Progenitor cell of endocrine pancreas (in vitro differentiated cells): ENCODE data around the gene MORC3. TPM values are rescaled to one million over a fixed set of nuclear protein-coding genes. Genes with fewer than 3 reads are reported as not detected.
A peak's percentile ranks its signal among the peaks of the same experiment; 100 is the strongest.
"Not testable (repeated sequence)": the region's sequence is repeated elsewhere in the genome, so short reads cannot be mapped to it uniquely, and the experiment has no call there.

Experiments used
- DNase-seq: peaks from one replicate; pipeline ENCODE4 v3.0.0; 2021; ENCODE audit warnings: low spot score; ENCODE audit not compliant: unreplicated experiment
- H3K27ac Mint-ChIP-seq: 2 replicates; pipeline ENCODE4 v1.8.0; 2021; ENCODE audit warnings: mild to moderate bottlenecking, moderate library complexity, mixed read lengths
- H3K27me3 Mint-ChIP-seq: 2 replicates; pipeline ENCODE4 v1.8.0; 2021; ENCODE audit warnings: mixed read lengths
- H3K36me3 Mint-ChIP-seq: 2 replicates; pipeline ENCODE4 v1.8.0; 2022; ENCODE audit warnings: mixed read lengths; ENCODE audit not compliant: insufficient read depth
- H3K4me1 Mint-ChIP-seq: 2 replicates; pipeline ENCODE4 v1.8.0; 2021; ENCODE audit warnings: low read depth, mixed read lengths
- H3K4me3 Mint-ChIP-seq: 2 replicates; pipeline ENCODE4 v1.8.0; 2021; ENCODE audit warnings: low read depth, mild to moderate bottlenecking, moderate library complexity, mixed read lengths
- H3K9me3 Mint-ChIP-seq: 2 replicates; pipeline ENCODE4 v1.8.0; 2021; ENCODE audit warnings: low read depth, mixed read lengths
- CTCF ChIP-seq: fragments of 200-600 bp; sonication (generic); IDR thresholded peaks from one replicate; pipeline ENCODE4 v1.5.0; 2021; ENCODE audit warnings: antibody characterized with exemption, mild to moderate bottlenecking; ENCODE audit not compliant: unreplicated experiment
- total RNA-seq: library from RNA; stranded (reverse); gene quantifications from 2 replicates; pipeline ENCODE4 v1.2.1, GENCODE V29; 2021

MORC3 gene
- total RNA-seq, 1 donor from 2014 or later = 33.7 TPM

DNA sequence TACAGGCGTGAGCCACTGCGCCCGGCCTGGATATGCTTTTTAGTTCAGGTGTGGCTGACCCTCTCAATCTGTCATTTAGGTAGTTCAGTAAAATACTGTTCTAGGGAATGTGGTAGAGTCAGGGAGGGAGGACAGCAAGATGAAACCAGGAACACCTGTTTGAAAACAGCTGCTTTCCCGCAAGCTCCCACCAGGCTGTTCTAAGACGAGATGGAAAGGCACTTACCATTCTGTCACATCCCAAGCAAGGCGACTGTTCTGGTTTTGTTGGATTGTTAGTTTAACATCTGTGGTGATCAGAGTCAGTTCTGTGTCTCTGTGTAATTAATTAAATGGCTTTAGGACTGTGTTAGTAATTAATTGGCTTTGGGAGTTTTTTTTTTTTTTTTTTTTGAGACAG lies 68.1 kb downstream of the MORC3 start:
- no peak for TF ChIP-seq CTCF
- H3K9me3 Mint-ChIP-seq = peaks cover 3% of the 10 kb centered on the region
- peaks cover 4% of the 10 kb centered on the region for H3K4me1 Mint-ChIP-seq
- H3K27ac Mint-ChIP-seq = no peak overlapping the region
- H3K27me3 Mint-ChIP-seq = no peaks in the 10 kb centered on the region
- H3K4me3 Mint-ChIP-seq = no peak overlapping the region
- DNase-seq = no peak
- H3K36me3 Mint-ChIP-seq = peaks cover 18% of the 10 kb centered on the region

- no peaks in the 10 kb centered on the region for H3K27me3 Mint-ChIP-seq
- H3K4me1 Mint-ChIP-seq = peaks cover 4% of the 10 kb centered on the region
- H3K36me3 Mint-ChIP-seq = peaks cover 20% of the 10 kb centered on the region
- no peak for DNase-seq
- no peak overlapping the region for H3K27ac Mint-ChIP-seq
- peak; percentile 40 for TF ChIP-seq CTCF
- peaks cover 3% of the 10 kb centered on the region for H3K9me3 Mint-ChIP-seq
- H3K4me3 Mint-ChIP-seq = no peak overlapping the region
Measured at GRCh38 chr21:36388835-36389234, 68.8 kb downstream of the MORC3 start.

DNA sequence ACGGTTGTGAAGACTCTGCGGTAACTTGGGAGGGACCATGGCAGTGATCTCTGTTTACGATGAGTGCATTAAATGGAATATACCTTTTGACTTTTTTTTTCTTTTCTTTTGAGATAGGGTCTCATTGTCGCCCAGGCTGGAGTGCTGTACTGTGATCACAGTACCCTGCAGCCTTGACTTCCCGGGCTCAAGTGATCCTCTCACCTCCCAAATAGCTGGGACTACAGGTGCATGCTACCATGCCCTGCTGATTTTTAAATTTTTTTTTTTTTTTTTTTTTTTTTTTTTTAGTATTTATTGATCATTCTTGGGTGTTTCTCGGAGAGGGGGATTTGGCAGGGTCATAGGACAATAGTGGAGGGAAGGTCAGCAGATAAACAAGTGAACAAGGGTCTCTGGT lies 71.7 kb downstream of the MORC3 start:
- not testable (repeated sequence) for H3K27me3 Mint-ChIP-seq, DNase-seq, H3K4me3 Mint-ChIP-seq, H3K27ac Mint-ChIP-seq, H3K9me3 Mint-ChIP-seq, H3K4me1 Mint-ChIP-seq
- peaks cover 25% of the 10 kb centered on the region for H3K36me3 Mint-ChIP-seq

GRCh38 chr21:36395353-36396111 lies 75.5 kb downstream of the MORC3 start:
- H3K4me3 Mint-ChIP-seq = no peak overlapping the region
- H3K27ac Mint-ChIP-seq = no peak overlapping the region
- DNase-seq = no peak
- H3K4me1 Mint-ChIP-seq = no peaks in the 10 kb centered on the region
- peaks cover 22% of the 10 kb centered on the region for H3K36me3 Mint-ChIP-seq
- H3K27me3 Mint-ChIP-seq = no peaks in the 10 kb centered on the region
- no peak for TF ChIP-seq CTCF
- H3K9me3 Mint-ChIP-seq = peaks cover 3% of the 10 kb centered on the region

- H3K9me3 Mint-ChIP-seq = peaks cover 3% of the 10 kb centered on the region
- TF ChIP-seq CTCF = no peak
- peaks cover 21% of the 10 kb centered on the region for H3K36me3 Mint-ChIP-seq
- H3K4me3 Mint-ChIP-seq = no peak overlapping the region
- no peaks in the 10 kb centered on the region for H3K4me1 Mint-ChIP-seq
- DNase-seq = no peak
- H3K27ac Mint-ChIP-seq = no peak overlapping the region
- H3K27me3 Mint-ChIP-seq = no peaks in the 10 kb centered on the region
Measured at GRCh38 chr21:36396325-36396724, 76.3 kb downstream of the MORC3 start.

GRCh38 chr21:36396971-36397370 lies 77.0 kb downstream of the MORC3 start:
- no peaks in the 10 kb centered on the region for H3K27me3 Mint-ChIP-seq
- H3K27ac Mint-ChIP-seq = no peak overlapping the region
- H3K36me3 Mint-ChIP-seq = peaks cover 16% of the 10 kb centered on the region

More at GRCh38 chr21:36396971-36397370, 77.0 kb downstream of the MORC3 start:
- no peak for DNase-seq
- Mint-ChIP-seq H3K9me3 (peaks cover 1% of the 10 kb centered on the region), H3K4me1 (no peaks in the 10 kb centered on the region), H3K4me3 (no peak overlapping the region)
- no peak for TF ChIP-seq CTCF
